HG03280 (cell line): Measurements from ENCODE around the gene UCKL1.

Source experiments
- ATAC-seq: cut with Tn5 transposase; IDR thresholded peaks from one replicate; pipeline ENCODE4 v1.9.1; 2021; ENCODE audit warnings: mild to moderate bottlenecking, moderate library complexity; ENCODE audit not compliant: unreplicated experiment

Gene UCKL1

GRCh38 chr20:63959699-63960075 lies 3.5 kb upstream of the UCKL1 start:
- no peak for ATAC-seq

- no peak for ATAC-seq
These were observed 2.9 kb upstream of the UCKL1 start for GRCh38 chr20:63958964-63959698.

DNA sequence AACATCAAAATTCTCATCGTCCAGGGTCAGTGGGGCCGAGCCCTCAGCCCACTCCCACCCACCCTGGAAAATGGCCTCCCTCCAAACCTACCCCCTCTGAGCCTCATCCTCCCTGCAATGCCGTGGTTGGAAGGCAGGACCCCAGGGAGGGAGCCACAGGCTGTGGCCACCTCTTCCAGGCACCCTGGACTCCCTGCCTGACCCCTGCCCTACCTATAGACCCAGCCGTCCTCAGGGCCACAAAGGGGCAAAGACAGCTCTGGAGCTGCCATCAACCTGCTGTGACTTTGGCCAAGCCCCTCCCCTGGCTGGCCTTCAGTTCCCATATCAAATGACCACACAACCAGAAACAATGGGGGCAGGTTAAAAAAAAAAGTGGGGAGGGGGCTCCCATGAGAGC lies 2.3 kb upstream of the UCKL1 start:
- no peak for ATAC-seq

- ATAC-seq: no peak
These were observed 1.6 kb upstream of the UCKL1 start for GRCh38 chr20:63957690-63958441.

DNA sequence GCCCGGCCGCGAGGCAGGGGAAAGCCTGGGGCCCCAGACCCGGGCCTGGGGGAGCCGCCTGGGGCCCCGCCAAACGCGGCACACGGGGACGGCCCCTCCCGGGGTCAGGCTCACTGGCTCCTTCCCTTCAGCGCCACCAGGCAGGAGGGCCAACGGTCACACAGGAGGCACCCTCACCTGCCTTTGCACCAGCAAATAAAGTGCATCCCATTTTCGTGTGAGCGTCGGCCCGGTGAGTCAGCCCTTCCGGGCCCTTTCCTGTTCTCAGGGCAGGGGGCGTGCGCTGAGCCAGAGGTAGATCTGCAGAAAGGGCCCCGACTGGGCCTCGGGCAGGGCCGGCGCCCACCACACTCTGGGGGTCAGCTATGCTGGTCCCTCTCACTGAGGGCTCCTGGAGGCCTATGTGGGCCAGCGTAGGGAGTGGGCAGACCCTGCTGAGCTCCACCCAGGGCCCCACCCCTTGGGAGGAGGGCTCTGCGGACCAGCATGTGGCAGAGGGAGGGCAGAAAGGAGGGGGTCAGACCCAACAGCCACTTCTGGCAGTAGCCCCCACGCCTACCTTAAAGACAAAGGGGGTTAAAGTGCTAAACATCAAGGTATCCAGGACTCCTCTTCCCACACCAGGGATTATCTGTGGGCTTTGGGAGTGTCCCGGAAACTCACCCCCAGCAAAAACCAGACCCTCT lies 931 bp upstream of the UCKL1 start:
- ATAC-seq: no peak

DNA sequence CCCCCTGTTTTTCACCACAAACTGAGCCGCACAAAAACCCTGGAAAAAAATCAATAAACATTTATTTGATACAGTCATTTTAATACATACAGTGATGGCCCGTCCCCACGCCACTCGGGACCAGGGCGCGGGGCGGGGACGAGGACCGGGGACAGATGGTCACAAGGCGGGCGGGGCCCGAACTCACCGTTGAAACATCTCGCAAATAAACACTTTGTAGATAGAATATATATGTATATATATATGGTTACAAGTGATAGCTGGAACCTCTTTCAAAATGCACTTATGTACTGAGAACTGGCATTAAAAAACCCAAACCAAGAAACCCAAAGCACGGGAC lies 418 bp upstream of the UCKL1 start:
- ATAC-seq: peak; percentile 4

DNA sequence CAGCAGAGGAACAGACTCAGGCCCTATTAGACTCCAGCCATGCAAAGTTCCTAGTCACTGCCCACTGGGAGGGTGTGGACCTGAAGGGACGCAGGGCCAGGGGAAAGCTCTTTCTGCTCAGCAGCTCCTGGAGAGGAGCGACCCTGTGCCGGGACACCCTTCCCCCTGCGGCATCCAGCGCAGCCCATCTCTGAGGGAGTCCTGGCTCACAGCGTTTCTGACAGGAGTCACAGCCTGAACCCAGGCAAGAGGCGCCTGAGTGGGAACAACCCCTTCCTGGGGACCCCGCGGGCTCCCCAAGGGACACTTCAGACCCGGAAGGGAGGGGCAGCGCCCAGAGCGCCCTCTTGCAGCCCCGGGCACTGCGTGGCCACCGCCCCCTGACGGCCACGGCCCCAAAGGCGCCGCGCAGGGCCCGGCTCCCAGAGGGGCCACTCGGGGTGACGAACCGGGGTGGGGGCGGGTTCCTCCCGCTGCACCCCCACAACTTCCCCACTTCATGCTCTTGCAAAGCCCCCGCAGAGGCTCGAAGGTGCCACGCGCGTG lies 862 bp downstream of the UCKL1 start:
- peak; percentile 13 for ATAC-seq

DNA sequence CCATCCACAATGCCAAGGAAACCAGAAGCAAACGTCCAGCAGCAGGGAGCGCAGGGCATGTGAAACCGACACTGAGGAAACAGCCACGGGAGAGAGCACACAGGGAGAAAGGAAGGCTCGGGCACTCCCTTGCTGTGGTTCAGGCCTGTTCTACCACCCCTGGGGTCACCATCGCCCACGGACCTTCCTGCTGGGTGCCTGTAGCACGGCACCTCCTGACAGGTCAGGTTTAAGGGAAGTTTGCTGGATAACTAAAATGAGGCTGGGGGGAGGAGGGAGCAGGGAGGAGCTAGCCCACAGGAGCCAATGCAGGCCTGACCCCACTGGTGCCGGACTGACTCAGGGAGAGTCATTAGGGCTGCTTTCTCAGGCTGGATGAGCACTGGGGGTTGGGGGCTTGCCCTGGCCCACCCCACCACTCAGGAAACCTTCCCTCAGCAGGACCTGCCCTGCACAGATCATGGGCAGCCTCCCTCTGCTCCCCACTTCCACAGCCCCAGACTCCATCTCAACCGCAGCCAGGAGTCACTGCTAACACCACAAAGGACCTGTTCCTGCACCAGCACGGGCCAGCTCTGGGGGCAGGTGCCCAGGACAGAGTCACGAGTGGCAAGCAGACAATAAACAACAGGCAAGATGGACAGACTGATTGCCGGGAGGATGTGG lies 2.3 kb downstream of the UCKL1 start:
- ATAC-seq: no peak

DNA sequence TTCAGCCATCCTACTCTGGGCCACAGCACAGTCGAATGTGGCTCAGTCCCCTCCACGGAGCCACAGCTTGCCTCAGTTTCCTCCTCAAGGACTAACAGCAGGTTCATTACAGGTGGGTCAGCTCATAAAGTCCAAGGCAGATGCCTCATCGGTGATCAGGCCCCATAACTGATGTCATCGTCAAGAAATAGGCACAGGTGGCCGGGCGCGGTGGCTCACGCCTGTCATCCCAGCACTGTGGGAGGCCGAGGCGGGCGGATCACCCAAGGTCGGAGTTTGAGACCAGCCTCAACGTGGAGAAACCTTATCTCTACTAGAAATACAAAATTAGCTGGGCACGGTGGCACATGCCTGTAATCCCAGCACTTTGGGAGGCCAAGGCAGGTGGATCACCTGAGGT lies 3.4 kb downstream of the UCKL1 start:
- no peak for ATAC-seq

DNA sequence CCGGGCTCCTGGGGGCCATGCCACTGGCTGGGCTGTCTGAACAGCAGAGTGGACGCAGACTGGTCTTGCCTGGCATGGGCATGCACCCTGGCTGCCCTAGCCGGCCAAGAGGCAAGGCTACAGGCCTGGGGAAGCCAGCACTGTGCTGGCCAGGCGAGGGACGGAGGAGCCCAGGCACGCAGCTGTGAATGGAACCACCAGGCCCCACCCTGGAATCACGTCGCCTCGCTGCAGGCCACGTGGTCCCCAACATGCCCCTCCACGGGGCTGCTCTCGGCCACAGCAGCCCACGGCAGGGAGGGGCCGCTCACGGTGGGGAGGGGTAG lies 4.0 kb downstream of the UCKL1 start:
- no peak for ATAC-seq

DNA sequence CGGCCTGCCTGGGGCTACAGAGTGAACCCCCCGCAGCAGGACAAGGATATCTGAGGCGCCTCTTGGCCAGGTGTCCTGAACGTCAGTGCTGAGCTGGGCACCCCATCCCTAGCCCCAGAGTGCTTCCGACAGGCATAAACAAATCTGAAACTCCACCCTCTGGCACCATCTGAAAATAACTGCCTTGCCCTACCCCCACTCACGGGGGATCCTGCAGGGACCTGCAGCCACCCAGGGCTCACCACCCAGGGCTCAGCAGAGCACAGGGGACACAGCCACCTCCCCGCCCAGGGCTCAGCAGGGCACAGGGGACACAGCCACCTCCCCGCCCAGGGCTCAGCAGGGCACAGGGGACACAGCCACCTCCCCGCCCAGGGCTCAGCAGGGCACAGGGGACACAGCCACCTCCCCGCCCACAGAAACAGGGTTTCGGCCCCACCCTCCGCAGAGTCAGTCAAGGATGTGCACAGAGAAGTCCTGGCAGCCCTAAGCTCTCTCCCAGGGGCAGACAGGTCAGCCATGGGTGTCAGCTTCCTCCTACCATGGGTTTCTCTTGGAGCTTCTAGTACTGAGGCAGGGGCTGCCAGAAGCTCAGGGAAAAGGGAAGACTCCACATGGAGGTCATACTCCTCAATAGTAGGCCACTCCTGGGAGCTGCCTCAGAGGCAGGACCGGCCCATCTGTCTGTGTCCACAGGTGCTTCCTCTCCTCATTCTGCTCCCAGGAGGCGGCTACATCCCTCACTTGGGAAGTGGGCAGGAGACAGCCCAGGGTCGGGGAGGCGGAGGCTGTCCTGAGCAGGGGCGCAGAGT lies 4.6 kb downstream of the UCKL1 start:
- ATAC-seq: no peak

- no peak for ATAC-seq
These were observed 5.4 kb downstream of the UCKL1 start for GRCh38 chr20:63950701-63951397.

DNA sequence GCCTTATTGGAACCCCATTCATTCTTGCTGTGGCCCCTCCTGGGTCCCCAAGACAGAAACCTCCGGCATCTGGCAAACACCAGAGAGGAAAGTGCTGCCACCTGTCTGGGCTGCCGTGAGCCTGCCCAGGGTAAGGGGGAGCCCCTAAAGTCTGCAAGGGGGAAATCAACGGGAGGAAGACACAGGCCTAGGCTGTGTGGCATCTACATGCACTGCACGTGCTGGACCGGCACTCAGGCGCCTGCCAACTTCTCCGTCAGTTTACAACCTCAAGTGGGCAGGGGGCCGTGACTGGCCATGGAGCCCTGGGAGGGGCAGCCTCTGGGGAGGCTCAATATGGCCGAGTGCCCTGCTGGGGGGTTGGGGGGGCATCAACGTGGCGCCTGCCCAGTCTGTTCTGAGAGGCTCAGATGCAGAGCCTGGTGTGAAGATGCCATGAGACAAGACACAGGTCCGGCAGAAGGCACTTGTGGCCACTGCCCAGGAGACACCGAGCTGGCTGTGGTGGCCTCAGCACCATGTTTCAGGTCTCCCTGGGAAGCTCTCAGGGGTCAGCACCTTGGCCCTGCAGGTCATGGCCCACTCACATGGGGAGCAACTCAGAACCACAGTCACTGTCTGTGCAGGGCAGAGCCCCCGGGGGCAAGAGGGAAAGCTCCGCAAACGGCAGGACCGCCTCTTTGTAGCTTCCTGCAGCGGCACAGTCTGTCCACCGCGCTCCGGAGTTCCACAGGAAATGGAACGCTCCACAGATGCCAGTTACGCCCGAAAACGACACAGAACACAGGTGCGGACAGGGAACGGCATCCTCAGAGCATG lies 8.4 kb downstream of the UCKL1 start:
- ATAC-seq: no peak

GRCh38 chr20:63946986-63947637 lies 9.1 kb downstream of the UCKL1 start:
- ATAC-seq: no peak

DNA sequence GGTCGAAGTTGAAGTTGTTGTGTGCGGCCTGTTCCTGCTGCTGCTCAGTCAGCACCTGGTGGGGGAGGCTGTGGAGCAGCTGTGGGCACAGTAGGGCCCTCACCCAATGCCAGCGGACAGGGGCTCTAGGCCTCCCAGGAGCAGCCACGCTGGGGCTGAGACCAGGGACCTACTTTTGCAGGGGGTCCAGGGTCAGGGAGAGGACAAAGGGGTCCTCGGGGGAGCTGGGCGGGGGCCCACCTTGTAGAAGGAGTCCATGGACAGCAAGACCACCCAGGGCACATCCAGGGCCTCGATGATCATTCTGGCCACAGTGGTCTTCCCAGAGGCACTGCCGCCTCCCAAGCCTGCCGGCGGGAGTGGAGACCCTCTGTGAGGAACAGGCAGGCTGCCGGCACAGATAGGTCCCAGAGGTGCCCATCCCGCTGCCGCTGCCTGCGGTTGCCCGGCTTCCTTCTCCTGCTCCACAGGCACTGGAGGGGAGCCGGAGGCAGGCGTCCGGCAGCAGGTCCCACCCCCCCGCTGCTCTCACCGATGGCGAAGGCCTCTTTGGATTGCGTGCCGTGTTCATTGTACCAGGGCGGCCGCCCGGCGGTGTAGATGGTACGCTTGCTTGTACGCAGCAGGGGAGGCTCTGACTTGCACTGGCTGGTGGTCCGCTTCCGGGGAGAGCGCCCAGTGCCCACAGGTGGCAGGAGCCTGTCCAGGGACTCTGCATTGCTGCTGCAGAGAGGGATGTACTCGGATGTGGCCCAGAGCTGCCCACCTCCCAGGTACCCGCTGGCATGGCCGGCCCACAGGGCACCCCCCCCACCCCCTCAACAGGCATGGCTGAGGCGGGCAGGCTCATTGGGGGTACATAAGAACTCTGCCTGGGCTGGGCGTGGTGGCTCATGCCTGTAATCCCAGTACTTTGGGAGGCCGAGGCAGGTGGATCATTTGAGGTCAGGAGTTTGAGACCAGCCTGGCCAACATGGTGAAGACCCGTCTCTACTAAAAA lies 10.0 kb downstream of the UCKL1 start:
- no peak for ATAC-seq

DNA sequence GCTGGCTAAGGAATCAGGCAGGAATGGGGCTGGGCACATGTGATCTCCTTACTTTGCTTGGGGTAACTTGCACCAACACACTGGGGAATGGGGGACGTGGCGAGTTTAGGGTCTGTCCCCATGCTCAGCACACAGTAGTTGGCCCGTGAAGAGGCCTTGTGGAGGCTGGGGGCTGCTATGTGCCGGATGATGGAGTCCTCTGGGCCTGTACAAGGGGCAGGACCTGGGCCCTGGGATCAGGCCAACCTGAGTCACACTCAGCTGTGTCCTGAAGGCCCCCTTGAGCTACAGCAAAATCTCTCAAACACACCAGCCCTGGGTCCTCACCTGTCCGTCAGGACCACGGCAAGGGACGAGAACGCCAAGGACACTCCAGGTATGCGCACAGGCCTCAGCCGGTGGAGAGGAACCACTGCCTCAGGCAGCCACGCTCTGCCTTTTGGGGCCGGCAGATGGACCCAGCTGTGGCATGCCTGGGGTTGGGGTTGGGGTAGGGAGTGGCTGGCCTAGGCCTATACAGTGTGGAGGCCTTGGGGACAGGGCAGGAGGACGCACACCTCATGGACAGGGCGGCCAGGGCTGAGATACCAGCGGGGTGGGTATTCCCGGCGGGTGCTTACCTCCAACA lies 11.1 kb downstream of the UCKL1 start:
- no peak for ATAC-seq
